ENCODE measurements around the gene SLC39A7.

SLC39A7 gene

DNA sequence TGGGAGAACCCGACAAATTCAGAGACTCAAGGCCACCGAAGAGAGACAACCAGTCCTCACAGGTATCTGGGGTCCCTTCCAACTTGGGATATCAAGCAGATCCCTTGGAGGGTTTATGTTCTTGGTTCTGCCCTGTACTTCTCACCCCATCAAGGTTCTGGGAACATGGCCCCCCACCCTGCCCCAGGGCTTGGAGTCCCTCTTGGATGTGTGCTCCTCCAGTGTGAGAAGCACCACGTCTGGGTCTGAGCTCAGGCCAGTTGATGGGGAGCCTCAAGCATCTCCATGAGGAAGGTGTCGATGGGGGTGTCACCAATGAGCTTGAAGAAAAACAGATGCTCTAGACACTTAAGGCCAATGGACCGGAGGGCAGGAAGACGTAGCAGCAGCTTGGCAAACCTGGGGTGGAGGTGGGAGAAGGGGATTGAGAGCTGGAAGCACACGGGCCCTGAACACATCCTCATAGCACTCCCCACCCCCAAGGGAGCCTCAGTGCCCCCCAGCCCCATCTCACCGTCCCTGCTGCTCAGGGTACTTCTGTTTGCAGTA is 6.2 kb upstream of the SLC39A7 start:
- TF ChIP-seq, protein P1, sequence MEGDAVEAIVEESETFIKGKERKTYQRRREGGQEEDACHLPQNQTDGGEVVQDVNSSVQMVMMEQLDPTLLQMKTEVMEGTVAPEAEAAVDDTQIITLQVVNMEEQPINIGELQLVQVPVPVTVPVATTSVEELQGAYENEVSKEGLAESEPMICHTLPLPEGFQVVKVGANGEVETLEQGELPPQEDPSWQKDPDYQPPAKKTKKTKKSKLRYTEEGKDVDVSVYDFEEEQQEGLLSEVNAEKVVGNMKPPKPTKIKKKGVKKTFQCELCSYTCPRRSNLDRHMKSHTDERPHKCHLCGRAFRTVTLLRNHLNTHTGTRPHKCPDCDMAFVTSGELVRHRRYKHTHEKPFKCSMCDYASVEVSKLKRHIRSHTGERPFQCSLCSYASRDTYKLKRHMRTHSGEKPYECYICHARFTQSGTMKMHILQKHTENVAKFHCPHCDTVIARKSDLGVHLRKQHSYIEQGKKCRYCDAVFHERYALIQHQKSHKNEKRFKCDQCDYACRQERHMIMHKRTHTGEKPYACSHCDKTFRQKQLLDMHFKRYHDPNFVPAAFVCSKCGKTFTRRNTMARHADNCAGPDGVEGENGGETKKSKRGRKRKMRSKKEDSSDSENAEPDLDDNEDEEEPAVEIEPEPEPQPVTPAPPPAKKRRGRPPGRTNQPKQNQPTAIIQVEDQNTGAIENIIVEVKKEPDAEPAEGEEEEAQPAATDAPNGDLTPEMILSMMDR (IDR thresholded peaks at IDR 0.05; ENCODE audit: unreplicated experiment in 3 of 3) = no peak
- H3K4me1 Mint-ChIP-seq = peaks cover 40% of the 10 kb centered on the region
- peaks cover 39% of the 10 kb centered on the region for H3K36me3 Mint-ChIP-seq (ENCODE audit: low read depth)
- no peak overlapping the region for H3K27ac Mint-ChIP-seq
- no peaks in the 10 kb centered on the region for H3K9me3 Mint-ChIP-seq
- H3K4me3 Mint-ChIP-seq = peak overlapping the region in 1 of 3 experiments; percentile 12
- H3K27me3 Mint-ChIP-seq (ENCODE audit: low read depth) = peaks cover 38% of the 10 kb centered on the region

DNA sequence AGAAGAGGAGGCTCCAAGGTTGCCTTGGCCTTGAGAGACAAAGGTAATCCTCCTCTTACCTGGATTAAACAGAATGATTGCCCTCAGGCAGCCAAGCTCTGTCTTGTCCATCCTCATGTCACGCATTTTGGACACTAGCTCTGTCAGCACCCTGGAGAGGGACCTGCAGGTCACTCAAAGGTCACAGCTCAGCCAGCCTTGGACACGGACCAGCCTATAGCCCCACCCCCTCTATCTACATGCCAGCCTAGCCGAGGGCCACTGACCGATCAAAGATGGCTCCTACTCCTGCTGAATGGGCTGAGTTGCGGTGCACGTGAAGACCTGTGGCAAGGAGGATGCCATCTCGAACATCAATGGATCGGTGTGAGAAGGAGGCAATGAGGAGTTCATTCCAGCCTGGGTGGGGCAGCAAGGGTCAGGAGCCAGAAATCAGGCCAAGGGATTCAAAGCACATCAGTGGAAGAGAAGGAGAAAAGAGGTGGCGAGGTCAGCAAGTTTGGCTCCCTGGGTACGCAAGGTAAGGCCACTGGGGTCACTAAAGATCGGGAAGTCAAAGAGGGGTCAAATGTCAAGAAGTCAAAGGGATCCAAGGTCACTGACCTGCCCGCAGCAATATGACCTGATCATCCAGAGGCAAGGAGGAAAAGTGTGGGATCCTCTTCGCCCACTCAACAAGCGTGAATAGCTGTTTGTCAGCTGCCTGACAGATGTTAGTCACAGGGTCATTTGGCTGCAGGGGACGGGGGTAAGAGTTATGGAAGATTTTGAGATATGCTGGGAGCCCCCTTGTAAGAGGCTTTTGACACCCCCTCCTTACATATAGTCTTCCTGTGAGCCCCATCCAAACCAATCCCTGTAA is 5.1 kb upstream of the SLC39A7 start:
- TF ChIP-seq, protein P1 (IDR thresholded peaks at IDR 0.05; ENCODE audit: unreplicated experiment in 3 of 3) = no peak
- Mint-ChIP-seq H3K4me3 (peak overlapping the region in 2 of 3 experiments; percentile 3 to 11), H3K9me3 (no peaks in the 10 kb centered on the region), H3K27me3 (ENCODE audit: low read depth) (peaks cover 34% of the 10 kb centered on the region), H3K4me1 (peaks cover 39% of the 10 kb centered on the region), H3K36me3 (ENCODE audit: low read depth) (peaks cover 40% of the 10 kb centered on the region), H3K27ac (no peak overlapping the region)

DNA sequence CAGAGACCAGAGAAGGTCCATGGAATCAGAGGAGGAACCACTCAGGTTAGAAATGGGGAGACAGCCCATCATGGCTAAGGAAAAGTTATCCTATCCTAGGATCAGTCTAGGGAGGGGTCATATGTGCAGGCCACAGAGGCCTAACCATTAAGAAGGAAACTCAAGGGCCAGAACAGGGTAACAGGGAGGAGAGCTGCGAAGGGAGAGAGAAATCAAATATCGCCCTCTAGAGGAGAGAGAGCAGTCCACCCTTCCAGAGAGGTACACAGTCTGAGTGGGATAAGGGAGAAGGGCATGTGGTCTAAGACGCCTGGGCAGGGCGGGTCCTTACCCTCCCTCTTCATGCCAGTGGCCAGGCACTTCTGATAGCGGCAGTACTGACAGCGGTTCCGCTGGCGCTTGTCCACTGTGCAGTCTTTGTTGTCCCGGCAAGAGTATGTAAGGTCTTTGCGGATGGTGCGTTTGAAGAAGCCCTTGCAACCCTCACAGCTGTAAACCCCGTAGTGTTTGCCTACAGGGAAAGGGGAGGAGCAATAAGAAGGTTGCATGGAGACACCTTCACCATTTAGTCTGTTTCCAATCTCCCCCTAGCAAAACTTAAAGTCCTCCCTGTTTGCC is 3.1 kb upstream of the SLC39A7 start:
- H3K36me3 Mint-ChIP-seq (ENCODE audit: low read depth) = peaks cover 57% of the 10 kb centered on the region
- TF ChIP-seq, protein P1 (IDR thresholded peaks at IDR 0.05; ENCODE audit: unreplicated experiment in 3 of 3) = peak; percentile 47 to 69 (median 53)
- peaks cover 46% of the 10 kb centered on the region for H3K4me1 Mint-ChIP-seq
- H3K27ac Mint-ChIP-seq = peak overlapping the region; percentile 37 to 88 (median 75)
- H3K27me3 Mint-ChIP-seq (ENCODE audit: low read depth) = peaks cover 17% of the 10 kb centered on the region
- H3K9me3 Mint-ChIP-seq = no peaks in the 10 kb centered on the region
- H3K4me3 Mint-ChIP-seq = peak overlapping the region; percentile 93 to 99 (median 95)

DNA sequence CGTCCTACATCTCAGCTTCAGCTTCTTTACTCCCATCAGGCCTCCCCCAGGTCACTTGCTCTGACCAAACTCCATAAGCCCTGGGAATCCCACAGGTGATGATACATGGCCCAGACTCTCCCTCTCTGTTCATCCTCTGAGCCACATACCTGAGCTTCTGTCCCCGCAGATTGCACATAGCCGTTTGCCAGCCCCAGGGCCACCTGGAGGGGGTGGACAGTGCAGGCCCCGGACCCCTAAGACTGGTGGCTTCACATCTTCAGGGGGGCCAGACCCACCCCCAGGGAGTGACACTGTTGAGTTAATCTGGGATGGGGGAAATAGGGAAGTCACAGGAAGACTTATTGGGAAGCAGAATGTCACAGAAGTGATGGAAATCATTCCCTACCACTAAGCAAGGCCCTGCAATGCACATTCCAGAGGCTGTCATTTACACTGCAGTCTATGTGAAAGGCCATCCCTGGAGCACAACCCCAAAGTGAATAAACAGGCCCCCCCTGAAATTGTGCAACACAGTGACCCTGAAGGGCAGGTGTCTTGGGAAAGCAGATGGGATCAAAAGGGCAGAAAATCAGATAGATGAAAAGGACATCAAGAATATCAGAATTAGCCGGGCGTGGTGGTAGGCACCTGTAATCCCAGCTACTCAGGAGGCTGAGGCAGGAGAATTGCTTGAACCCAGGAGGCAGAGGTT is 2.4 kb upstream of the SLC39A7 start:
- Mint-ChIP-seq H3K27ac (peak overlapping the region; percentile 75 to 91 (median 79)), H3K9me3 (no peaks in the 10 kb centered on the region), H3K4me1 (peaks cover 49% of the 10 kb centered on the region), H3K36me3 (ENCODE audit: low read depth) (peaks cover 65% of the 10 kb centered on the region), H3K27me3 (ENCODE audit: low read depth) (peaks cover 12% of the 10 kb centered on the region), H3K4me3 (peak overlapping the region; percentile 93 to 99 (median 95))
- TF ChIP-seq, protein P1 (IDR thresholded peaks at IDR 0.05; ENCODE audit: unreplicated experiment in 3 of 3) = no peak

DNA sequence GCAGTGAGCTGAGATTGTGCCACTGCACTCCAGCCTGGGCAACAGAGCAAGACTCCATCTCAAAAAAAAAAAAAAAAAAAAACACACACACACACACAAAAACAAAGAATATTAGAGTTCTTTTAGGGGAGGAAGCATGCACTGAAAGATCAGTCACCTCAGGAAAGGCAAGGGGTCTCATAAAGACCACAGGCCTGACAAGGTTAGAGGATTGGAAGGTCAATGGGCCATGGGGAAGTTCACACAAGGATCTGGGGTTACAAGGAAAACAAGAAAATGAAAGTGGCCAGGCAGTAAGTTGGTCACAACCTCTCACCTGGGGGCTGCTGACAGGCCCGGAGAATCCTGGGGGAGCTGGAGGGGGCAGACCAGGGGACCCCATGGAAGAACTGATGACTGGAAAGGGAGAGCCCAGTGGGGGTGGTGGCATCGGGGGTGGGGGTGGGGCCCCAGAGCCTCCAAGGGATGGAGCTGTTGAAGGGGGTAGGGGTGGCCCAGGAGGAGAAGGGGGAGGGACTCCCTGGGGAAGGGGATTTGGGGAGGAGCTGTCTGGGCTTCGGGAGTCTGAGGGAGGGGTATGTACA is 1.7 kb upstream of the SLC39A7 start:
- Mint-ChIP-seq H3K36me3 (ENCODE audit: low read depth) (peaks cover 67% of the 10 kb centered on the region), H3K27me3 (ENCODE audit: low read depth) (peaks cover 5% of the 10 kb centered on the region), H3K9me3 (no peaks in the 10 kb centered on the region), H3K4me1 (peaks cover 55% of the 10 kb centered on the region), H3K4me3 (peak overlapping the region; percentile 93 to 99 (median 95)), H3K27ac (peak overlapping the region; percentile 79 to 92 (median 91))
- TF ChIP-seq, protein P1 (IDR thresholded peaks at IDR 0.05; ENCODE audit: unreplicated experiment in 3 of 3) = no peak
